Natural killer cell (primary cell): ENCODE data around the gene KCNT1. TPM values are rescaled to one million over a fixed set of nuclear protein-coding genes. Genes with fewer than 3 reads are reported as not detected.

Experiments
- ATAC-seq, 3 donors: fragments of 150-1000 bp in 2 of 3; fragments of 200-7000 bp in 1 of 3; cut with Tn5 transposase; 1 replicate in 1 of 3; 2 replicates in 2 of 3; pipeline ENCODE4 v1.10.0; 2021; ENCODE audit warnings: mild to moderate bottlenecking in 2 of 3, moderate library complexity in 2 of 3
- DNase-seq, 2 donors: peaks; one replicate each; pipeline versions ENCODE4 v3.0.0 to v3.0.0-alpha.2; 2013 to 2021; ENCODE audit warnings: mixed read lengths in 1 of 2
- H3K27ac ChIP-seq: one replicate; pipeline ENCODE4 v1.5.1; 2013; ENCODE audit warnings: mild to moderate bottlenecking, low read length
- H3K27me3 ChIP-seq: one replicate; pipeline ENCODE4 v1.6.1; 2013; ENCODE audit warnings: low read length; ENCODE audit not compliant: control insufficient read depth, insufficient read depth
- H3K36me3 ChIP-seq: one replicate; pipeline ENCODE4 v1.6.1; 2013; ENCODE audit warnings: low read length; ENCODE audit not compliant: control insufficient read depth, insufficient read depth
- H3K4me1 ChIP-seq: one replicate; pipeline ENCODE4 v1.6.1; 2013; ENCODE audit warnings: low read length; ENCODE audit not compliant: control insufficient read depth, insufficient read depth
- H3K4me3 ChIP-seq: one replicate; pipeline ENCODE4 v1.5.1; 2013; ENCODE audit warnings: low read length
- H3K9me3 ChIP-seq: one replicate; pipeline ENCODE4 v1.6.1; 2013; ENCODE audit warnings: low read length; ENCODE audit not compliant: control insufficient read depth, insufficient read depth
- H3K27ac Mint-ChIP-seq, 2 donors: one replicate each; pipeline ENCODE4 v1.8.0; 2022; ENCODE audit warnings: mild to moderate bottlenecking in 2 of 2, mixed read lengths in 2 of 2, moderate library complexity in 1 of 2
- H3K27me3 Mint-ChIP-seq, 2 donors: one replicate each; pipeline ENCODE4 v1.8.0; 2022; ENCODE audit warnings: low read depth in 2 of 2, mixed read lengths in 2 of 2
- H3K36me3 Mint-ChIP-seq: one replicate; pipeline ENCODE4 v1.8.0; 2022; ENCODE audit warnings: mixed read lengths
- H3K4me1 Mint-ChIP-seq, 2 donors: one replicate each; pipeline ENCODE4 v1.8.0; 2022; ENCODE audit warnings: mixed read lengths in 2 of 2
- H3K4me3 Mint-ChIP-seq: one replicate; pipeline ENCODE4 v1.8.0; 2022; ENCODE audit warnings: mild to moderate bottlenecking, moderate library complexity, mixed read lengths
- H3K9me3 Mint-ChIP-seq, 2 donors: one replicate each; pipeline ENCODE4 v1.8.0; 2022; ENCODE audit warnings: mixed read lengths in 2 of 2
- WGBS: methylation state at CpG from one replicate; pipeline ENCODE4 v1.1.7; 2013; ENCODE audit warnings: missing lambda C conversion rate; ENCODE audit not compliant: insufficient coverage; 5-methylcytosine and 5-hydroxymethylcytosine counted together
- intact Hi-C: fragments of 100-400 bp; cut with micrococcal nuclease; formaldehyde crosslinking; loops from one replicate; pipeline ENCODE4 v1.14.2; 2022
- total RNA-seq, 4 donors: library from RNA; stranded (reverse); fragments of 120-200 nt in 1 of 4; gene quantifications; one replicate each; pipeline versions ENCODE4 v1.2.3 to v1.2.4, GENCODE V29; 2013 to 2022
- TF ChIP-seq, protein P1 (sequence below): fragments of 200-600 bp; IDR thresholded peaks from one replicate; pipeline ENCODE4 v1.8.0; 2022; ENCODE audit warnings: antibody characterized with exemption

The KCNT1 gene
- total RNA-seq, 3 donors from 2014 or later (not counting 1 experiment from before 2014, with no cell fraction given) = 0.52 to 1.2 (median 0.88) TPM

- DNase-seq (peak; percentile 26 to 53), ATAC-seq (peak; percentile 51 to 93 (median 89))
- H3K27ac ChIP-seq = no peak overlapping the region
- H3K9me3 Mint-ChIP-seq = no peaks in the 10 kb centered on the region
- H3K36me3 ChIP-seq = no peaks in the 10 kb centered on the region
- no peak overlapping the region for H3K4me3 ChIP-seq
- H3K4me1 Mint-ChIP-seq = peaks cover 14 to 22% of the 10 kb centered on the region in 2 donors
- intact Hi-C loops = no loop called here
- no peak overlapping the region for H3K27ac Mint-ChIP-seq
- H3K27me3 Mint-ChIP-seq = no peaks in the 10 kb centered on the region
- H3K9me3 ChIP-seq = peaks cover 2% of the 10 kb centered on the region
- H3K36me3 Mint-ChIP-seq = no peaks in the 10 kb centered on the region
- 66% methylated on average over 25 of the region's 25 CpGs for WGBS
- H3K4me1 ChIP-seq = peaks cover 37% of the 10 kb centered on the region
- no peaks in the 10 kb centered on the region for H3K27me3 ChIP-seq
- H3K4me3 Mint-ChIP-seq = peak overlapping the region; percentile 10
- TF ChIP-seq, protein P1, sequence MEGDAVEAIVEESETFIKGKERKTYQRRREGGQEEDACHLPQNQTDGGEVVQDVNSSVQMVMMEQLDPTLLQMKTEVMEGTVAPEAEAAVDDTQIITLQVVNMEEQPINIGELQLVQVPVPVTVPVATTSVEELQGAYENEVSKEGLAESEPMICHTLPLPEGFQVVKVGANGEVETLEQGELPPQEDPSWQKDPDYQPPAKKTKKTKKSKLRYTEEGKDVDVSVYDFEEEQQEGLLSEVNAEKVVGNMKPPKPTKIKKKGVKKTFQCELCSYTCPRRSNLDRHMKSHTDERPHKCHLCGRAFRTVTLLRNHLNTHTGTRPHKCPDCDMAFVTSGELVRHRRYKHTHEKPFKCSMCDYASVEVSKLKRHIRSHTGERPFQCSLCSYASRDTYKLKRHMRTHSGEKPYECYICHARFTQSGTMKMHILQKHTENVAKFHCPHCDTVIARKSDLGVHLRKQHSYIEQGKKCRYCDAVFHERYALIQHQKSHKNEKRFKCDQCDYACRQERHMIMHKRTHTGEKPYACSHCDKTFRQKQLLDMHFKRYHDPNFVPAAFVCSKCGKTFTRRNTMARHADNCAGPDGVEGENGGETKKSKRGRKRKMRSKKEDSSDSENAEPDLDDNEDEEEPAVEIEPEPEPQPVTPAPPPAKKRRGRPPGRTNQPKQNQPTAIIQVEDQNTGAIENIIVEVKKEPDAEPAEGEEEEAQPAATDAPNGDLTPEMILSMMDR = no peak
These were observed 75.1 kb downstream of the KCNT1 start for GRCh38 chr9:135776893-135777622.

DNA sequence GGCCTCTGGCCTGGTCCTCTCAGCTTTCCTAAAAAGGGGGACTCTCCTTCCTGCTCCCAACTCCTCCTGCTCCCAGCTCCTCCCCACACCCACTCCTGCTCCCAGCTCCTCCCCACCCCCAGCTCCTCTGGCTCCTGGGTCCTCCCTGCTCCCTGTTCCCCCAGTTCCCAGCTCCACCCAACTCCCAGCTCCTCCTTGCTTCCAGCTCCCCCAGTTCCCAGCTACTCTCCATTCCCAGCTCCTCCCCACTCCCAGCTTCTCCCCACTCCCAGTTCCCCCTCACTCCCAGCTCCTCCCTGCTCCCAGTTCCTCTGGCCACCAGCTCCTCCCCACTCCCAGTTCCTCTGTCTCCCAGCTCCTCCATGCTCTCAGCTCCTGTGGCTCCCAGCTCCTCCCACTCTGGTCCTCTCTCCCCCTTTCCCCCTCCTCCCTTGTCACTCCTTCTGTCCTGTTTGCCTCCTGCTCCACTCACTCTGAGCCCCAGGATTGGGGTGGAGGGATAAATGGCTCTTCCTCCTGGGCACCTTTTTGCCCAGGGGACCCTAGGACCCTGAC is 75.7 kb downstream of the KCNT1 start:
- H3K9me3 Mint-ChIP-seq = no peaks in the 10 kb centered on the region
- H3K4me1 ChIP-seq = peaks cover 37% of the 10 kb centered on the region
- H3K27me3 ChIP-seq = no peaks in the 10 kb centered on the region
- peaks cover 14 to 22% of the 10 kb centered on the region in 2 donors for H3K4me1 Mint-ChIP-seq
- DNase-seq (no peak), ATAC-seq (no peak)
- no peak overlapping the region for H3K4me3 Mint-ChIP-seq
- H3K36me3 Mint-ChIP-seq = no peaks in the 10 kb centered on the region
- H3K4me3 ChIP-seq = no peak overlapping the region
- TF ChIP-seq, protein P1 = no peak
- H3K9me3 ChIP-seq = peaks cover 2% of the 10 kb centered on the region
- H3K36me3 ChIP-seq = no peaks in the 10 kb centered on the region
- H3K27ac ChIP-seq = no peak overlapping the region
- H3K27ac Mint-ChIP-seq = peak overlapping the region in 1 of 2 donors; percentile 33
- intact Hi-C loops = no loop called here
- H3K27me3 Mint-ChIP-seq = peaks cover 0 to 4% of the 10 kb centered on the region in 2 donors

DNA sequence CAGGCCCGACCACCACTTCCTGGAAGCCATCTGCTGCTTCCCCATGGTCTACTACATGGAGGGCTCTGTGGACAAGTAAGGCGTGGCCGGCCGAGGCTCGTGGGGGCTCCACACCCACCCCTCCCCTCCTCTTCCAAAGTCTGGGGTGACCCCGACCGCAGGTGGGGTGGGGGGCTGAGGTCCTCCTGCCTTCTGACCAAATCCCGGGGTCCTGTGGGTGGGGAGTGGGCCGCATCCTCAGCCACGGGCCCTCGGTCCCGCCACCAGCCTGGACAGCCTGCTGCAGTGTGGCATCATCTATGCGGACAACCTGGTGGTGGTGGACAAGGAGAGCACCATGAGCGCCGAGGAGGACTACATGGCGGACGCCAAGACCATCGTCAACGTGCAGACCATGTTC is 76.4 kb downstream of the KCNT1 start:
- no peak overlapping the region for H3K27ac ChIP-seq
- DNase-seq = no peak
- WGBS = 90% methylated on average over 15 of the region's 19 CpGs
- no peak overlapping the region for H3K27ac Mint-ChIP-seq
- H3K9me3 ChIP-seq = peaks cover 2% of the 10 kb centered on the region
- H3K9me3 Mint-ChIP-seq = no peaks in the 10 kb centered on the region
- no peak overlapping the region for H3K4me3 ChIP-seq
- H3K4me1 ChIP-seq = peaks cover 37% of the 10 kb centered on the region
- TF ChIP-seq, protein P1 = no peak
- intact Hi-C loops = no loop called here
- no peak overlapping the region for H3K4me3 Mint-ChIP-seq
- H3K27me3 ChIP-seq = no peaks in the 10 kb centered on the region
- no peak for ATAC-seq
- H3K36me3 Mint-ChIP-seq = no peaks in the 10 kb centered on the region
- peaks cover 0 to 11% of the 10 kb centered on the region in 2 donors for H3K27me3 Mint-ChIP-seq
- peaks cover 14 to 22% of the 10 kb centered on the region in 2 donors for H3K4me1 Mint-ChIP-seq
- H3K36me3 ChIP-seq = no peaks in the 10 kb centered on the region
